ENCODE data around the gene KLHL21. TPM values are rescaled to one million over a fixed set of nuclear protein-coding genes. Genes with fewer than 3 reads are reported as not detected.

The KLHL21 gene
- total RNA-seq, 2 donors from 2014 or later = 38.4 to 60.0 TPM

- no peak for ATAC-seq
- no peaks in the 10 kb centered on the region for H3K4me1 ChIP-seq
- no peaks in the 10 kb centered on the region for H3K27me3 ChIP-seq
- TF ChIP-seq CTCF (IDR thresholded peaks at IDR 0.05) (no peak), POLR2A (IDR thresholded peaks at IDR 0.05) (no peak)
- no peak for DNase-seq
- intact Hi-C loops (cut with DNase I) = no loop called here
- H3K9me3 ChIP-seq = no peaks in the 10 kb centered on the region
- peaks cover 0 to 26% of the 10 kb centered on the region in 2 donors for H3K36me3 ChIP-seq (replicated peaks in 1 of 2; ENCODE audit: insufficient read depth in 1 of 2, low read depth in 2 of 2)
- no peak overlapping the region for H3K4me3 ChIP-seq
- WGBS, 2 donors = 63 to 69% methylated on average over 10 of the region's 10 CpGs
- H3K27ac ChIP-seq = no peak overlapping the region
Observed at GRCh38 chr1:6545276-6546112, 57.2 kb downstream of the KLHL21 start.

- Histone ChIP-seq H3K27ac (no peak overlapping the region), H3K4me3 (no peak overlapping the region), H3K36me3 (replicated peaks in 1 of 2; ENCODE audit: insufficient read depth in 1 of 2, low read depth in 2 of 2) (peaks cover 0 to 26% of the 10 kb centered on the region in 2 donors), H3K9me3 (no peaks in the 10 kb centered on the region), H3K27me3 (no peaks in the 10 kb centered on the region), H3K4me1 (no peaks in the 10 kb centered on the region)
- DNase-seq (no peak), ATAC-seq (no peak)
- intact Hi-C loops (cut with DNase I) = no loop called here
- TF ChIP-seq POLR2A (IDR thresholded peaks at IDR 0.05) = no peak
- no peak for TF ChIP-seq CTCF (IDR thresholded peaks at IDR 0.05)
- 84 to 89% methylated on average over 3 of the region's 3 CpGs for WGBS, 2 donors
Observed at GRCh38 chr1:6544831-6545230, 57.8 kb downstream of the KLHL21 start.

Small RNA genes lying within 50 kb of the gene (small RNA-seq; reads per million reads assigned to genes)
- not detected for gene RNU6-731P

Other genes with a start within 250 kb of the KLHL21 start
- gene ACOT7, start 209.1 kb downstream of the KLHL21 start, total RNA-seq = 10 to 100 TPM in 1 of 2 donors, 1 to 10 TPM in 1; 6.0 to 33.0 TPM
- gene HES2, start 182.9 kb downstream of the KLHL21 start, total RNA-seq = under 1 TPM in 1 of 2 donors, not detected in 1; 0.26 TPM
- gene ESPN, start 178.1 kb downstream of the KLHL21 start, total RNA-seq = 1 to 10 TPM in 1 of 2 donors, under 1 TPM in 1; 0.26 to 4.0 TPM
- 10 to 100 TPM in 1 of 2 donors, 1 to 10 TPM in 1; 4.2 to 23.1 TPM for gene TNFRSF25, start 136.7 kb downstream of the KLHL21 start, total RNA-seq
- 1 to 10 TPM; 5.2 to 8.6 TPM for gene PLEKHG5, start 111.2 kb downstream of the KLHL21 start, total RNA-seq
- 10 to 100 TPM; 13.7 to 27.4 TPM for gene NOL9, start 48.4 kb downstream of the KLHL21 start, total RNA-seq
- not detected for gene TAS1R1, start 47.6 kb downstream of the KLHL21 start, total RNA-seq
- gene ZBTB48, start 22.9 kb downstream of the KLHL21 start, total RNA-seq = 10 to 100 TPM; 17.4 to 37.6 TPM
- gene PHF13, start 10.9 kb upstream of the KLHL21 start, total RNA-seq = 1 to 10 TPM; 6.2 to 9.6 TPM
- gene THAP3, start 22.0 kb upstream of the KLHL21 start, total RNA-seq = 10 to 100 TPM; 11.9 to 18.9 TPM
- gene DNAJC11, start 98.9 kb upstream of the KLHL21 start, total RNA-seq = 10 to 100 TPM; 16.1 to 88.3 TPM
- gene CAMTA1, start 182.6 kb upstream of the KLHL21 start, total RNA-seq = 10 to 100 TPM; 36.3 to 59.7 TPM